Stimulated activated CD8-positive, alpha-beta memory T cell treated with anti-CD3 and anti-CD28 coated beads, Interleukin-2, amount 100 ng/mL, for 48 hours (primary cell): ENCODE results near the gene ATG4D.
"Not testable (repeated sequence)": the region's sequence is repeated elsewhere in the genome, so short reads cannot be mapped to it uniquely, and the experiment has no call there.

Experiments used
- DNase-seq, 2 donors: peaks; one replicate each; pipeline ENCODE4 v3.0.0-alpha.2; 2020; ENCODE audit warnings: low read depth in 2 of 2

Gene ATG4D

DNA sequence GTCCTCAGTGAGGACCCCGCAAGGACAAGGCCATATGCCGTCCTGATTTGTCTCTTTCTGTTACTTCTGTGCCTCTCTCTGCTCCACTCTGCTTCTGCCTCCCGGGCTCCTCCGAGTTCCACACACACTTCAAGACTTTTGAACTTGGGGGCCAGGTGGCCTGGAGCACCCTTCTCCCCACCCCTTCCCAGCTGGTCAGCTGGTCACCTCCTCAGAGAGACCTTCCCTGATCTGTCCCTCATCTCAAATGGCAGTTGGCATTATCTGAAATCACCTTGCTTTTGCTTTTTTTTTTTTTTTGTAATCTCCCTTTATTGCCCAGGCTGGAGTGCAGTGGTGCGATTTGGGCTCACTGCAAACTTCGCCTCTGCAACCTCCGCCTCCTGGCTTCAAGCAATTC is 24.3 kb upstream of the ATG4D start:
- no peak for DNase-seq

GRCh38 chr19:10520652-10521318 is 22.9 kb upstream of the ATG4D start:
- no peak for DNase-seq

DNA sequence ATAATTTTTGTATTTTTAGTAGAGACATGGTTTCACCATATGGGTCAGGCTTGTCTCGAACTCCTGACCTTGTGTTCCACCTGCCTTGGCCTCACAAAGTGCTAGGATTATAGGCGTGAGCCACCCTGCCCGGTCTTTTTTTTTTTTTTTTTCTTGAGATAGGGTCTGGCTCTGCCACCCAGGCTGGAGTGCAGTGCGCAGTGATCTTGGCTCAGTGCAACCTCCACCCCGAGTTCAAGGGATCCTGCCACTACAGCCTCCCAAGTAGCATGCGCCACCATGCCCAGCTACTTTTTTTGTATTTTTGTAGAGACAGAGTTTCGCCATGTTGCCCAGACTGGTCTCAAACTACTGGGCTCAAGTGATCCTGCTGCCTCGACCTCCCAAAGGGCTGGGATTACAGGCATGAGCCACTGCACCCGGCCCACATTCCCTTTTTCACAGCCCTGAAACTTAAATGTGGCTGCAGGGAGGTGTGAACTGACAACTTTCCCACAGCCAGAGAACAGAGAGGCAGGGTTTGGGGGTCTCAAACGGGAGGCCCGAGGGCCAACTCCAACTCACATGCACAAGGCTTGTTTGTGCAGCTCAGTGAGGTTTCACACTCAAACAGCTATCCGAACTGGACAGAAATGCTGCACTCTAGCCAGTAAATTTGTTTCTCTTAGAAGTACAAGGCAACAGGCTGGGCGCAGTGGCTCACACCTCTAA is 22.1 kb upstream of the ATG4D start:
- DNase-seq = no peak

DNA sequence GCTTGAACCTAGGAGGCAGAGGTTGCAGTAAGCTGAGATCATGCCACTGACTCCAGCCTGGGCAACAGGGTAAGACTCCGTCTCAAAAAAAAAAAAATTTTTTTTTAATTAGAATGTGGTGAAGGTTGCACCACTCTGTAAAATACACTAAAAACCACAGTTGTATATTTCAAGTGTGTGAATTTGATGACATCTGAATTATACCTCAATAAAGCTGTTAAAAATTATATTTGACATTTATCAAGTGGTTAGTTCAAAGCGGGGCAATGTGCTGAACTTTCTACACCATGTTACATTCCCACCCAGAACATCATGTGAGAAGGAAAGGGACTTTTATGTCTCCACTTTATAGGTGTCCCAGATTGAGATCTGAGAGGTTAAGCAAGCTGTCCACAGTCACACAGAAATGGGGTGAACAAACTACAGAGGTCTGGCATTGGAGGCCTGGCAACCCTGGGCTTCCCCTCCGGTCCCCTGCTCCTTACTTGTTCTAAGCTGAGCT is 20.5 kb upstream of the ATG4D start:
- no peak for DNase-seq

DNA sequence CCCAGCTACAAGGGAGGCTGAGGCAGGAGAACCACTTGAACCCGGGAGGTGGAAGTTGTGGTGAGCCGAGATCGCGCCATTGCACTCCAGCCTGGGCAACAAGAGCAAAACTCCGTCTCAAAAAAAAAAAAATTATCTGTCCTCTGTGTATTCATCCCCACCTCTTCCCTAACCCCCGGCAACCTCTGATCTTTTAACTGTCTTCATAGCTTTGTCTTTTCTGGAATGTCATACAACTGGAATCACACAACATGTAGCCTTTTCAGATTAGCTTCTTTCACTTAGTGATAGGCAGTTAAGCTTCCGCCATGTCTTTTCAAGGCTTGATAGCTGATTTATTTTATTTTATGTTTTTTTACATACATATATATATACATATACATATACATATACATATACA is 18.1 kb upstream of the ATG4D start:
- no peak for DNase-seq

DNA sequence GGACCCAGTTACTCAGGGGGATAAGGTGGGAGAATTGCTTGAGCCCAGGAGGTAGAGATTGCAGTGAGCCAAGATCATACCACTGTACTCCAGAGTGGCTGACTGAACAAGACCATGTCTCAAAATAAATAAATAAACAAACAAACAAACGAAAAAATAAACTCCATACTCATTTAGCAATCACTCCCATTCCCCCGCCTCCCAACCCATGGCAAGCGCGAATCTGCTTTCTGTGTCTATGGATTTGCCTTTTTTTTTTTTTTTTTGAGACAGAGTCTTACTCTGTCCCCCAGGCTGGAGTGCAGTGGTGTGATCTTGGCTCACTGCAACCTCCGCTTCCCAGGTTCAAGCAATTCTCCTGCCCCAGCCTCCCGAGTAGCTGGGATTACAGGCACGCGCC is 16.8 kb upstream of the ATG4D start:
- not testable (repeated sequence) for DNase-seq

GRCh38 chr19:10532457-10532856 is 11.2 kb upstream of the ATG4D start:
- DNase-seq = no peak

- no peak for DNase-seq
Observed at GRCh38 chr19:10533646-10534386, 9.9 kb upstream of the ATG4D start.

- DNase-seq = no peak
Observed at GRCh38 chr19:10535613-10536012, 8.1 kb upstream of the ATG4D start.

DNA sequence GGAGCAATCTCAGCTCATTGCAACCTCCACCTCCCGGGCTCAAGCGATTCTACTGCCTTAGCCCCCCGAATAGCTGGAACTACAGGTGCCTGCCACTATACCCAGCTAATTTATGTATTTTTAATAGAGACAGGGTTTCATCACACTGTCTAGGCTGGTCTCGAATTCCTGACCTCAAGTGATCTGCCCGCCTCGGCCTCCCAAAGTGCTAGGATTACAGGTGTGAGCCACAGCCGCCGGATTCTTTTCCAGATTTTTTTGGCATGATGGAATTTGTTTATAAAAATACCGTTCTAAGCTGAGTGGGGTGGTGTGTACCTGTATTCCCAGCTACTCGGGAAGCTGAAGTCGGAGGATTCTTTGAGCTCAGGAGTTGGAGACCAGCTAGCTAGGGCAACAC is 6.0 kb upstream of the ATG4D start:
- DNase-seq = no peak

GRCh38 chr19:10538204-10538983 is 5.3 kb upstream of the ATG4D start:
- DNase-seq = no peak

GRCh38 chr19:10539016-10539415 is 4.7 kb upstream of the ATG4D start:
- not testable (repeated sequence) for DNase-seq

GRCh38 chr19:10543059-10543419 is 665 bp upstream of the ATG4D start:
- DNase-seq = no peak

GRCh38 chr19:10544242-10544752 is 593 bp downstream of the ATG4D start:
- DNase-seq = no peak

GRCh38 chr19:10544753-10545251 is 1.1 kb downstream of the ATG4D start:
- DNase-seq = no peak

- no peak for DNase-seq
Observed at GRCh38 chr19:10546817-10547216, 3.1 kb downstream of the ATG4D start.

- DNase-seq = no peak
Observed at GRCh38 chr19:10548746-10549276, 5.1 kb downstream of the ATG4D start.

- DNase-seq = no peak
Observed at GRCh38 chr19:10549733-10550132, 6.0 kb downstream of the ATG4D start.

DNA sequence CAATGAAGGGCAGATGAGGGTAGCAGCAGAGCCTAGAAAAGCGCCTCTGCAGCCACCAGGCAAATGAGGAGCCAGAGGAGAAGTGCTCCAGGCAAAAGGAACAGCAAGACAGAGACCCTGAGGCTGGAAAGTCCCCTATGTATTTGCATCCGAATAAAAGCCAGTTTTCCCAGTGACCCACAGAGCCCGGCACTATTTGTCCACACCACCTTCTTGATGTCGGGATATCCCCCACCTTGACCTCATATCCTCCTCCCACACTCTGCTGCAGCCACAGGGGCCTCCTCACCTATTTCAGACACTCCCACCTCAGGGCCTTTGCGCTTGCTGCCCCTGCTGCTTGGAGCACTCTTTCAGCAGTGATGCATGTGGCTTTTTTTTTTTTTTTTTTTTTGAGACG is 6.6 kb downstream of the ATG4D start:
- no peak for DNase-seq

DNA sequence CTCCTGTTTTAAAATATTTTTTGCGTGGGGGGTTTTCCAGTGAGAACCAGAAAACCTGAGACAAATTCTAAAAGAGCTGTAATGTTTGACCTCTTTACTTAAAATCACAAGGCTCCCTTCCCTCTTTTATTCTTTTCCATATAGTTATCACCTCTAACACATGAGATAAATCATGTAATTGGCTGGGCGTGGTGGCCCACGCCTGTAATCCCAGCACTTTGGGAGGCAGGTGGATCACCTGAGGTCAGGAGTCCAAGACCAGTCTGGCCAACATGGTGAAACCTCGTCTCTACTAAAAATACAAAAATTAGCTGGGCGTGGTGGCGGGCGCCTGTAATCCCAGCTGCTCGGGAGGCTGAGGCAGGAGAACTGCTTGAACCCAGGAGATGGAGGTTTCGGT is 7.3 kb downstream of the ATG4D start:
- DNase-seq = not testable (repeated sequence)

- DNase-seq = no peak
Observed at GRCh38 chr19:10551698-10552301, 8.1 kb downstream of the ATG4D start.
